Measurements from ENCODE around the gene CDPF1. TPM values are rescaled to one million over a fixed set of nuclear protein-coding genes. Genes with fewer than 3 reads are reported as not detected.

The CDPF1 gene
- total and polyA plus RNA-seq, 2 donors (not counting 3 experiments of a cell fraction or from before 2014, with no cell fraction given), result 9.7 to 9.9 TPM

- no peaks in the 10 kb centered on the region for H3K9me1 ChIP-seq (replicated peaks; ENCODE audit: control insufficient read depth, extremely low read depth, insufficient read depth, low read length)
- ChIA-PET POLR2A (no interaction called here), CTCF (no interaction called here)
- H2AFZ ChIP-seq (ENCODE audit: low read depth, low read length), result no peak overlapping the region
- H3K4me1 ChIP-seq (ENCODE audit: control insufficient read depth, extremely low read depth, insufficient read depth, low read length), result no peaks in the 10 kb centered on the region
- DNase-seq (ENCODE audit: low read depth, low spot score), result no peak
- FAIRE-seq, result no peak
- intact Hi-C loops (cut with micrococcal nuclease), result no loop called here
- no peaks in the 10 kb centered on the region for H3K9me3 ChIP-seq (replicated peaks; ENCODE audit: control insufficient read depth, insufficient read depth, low read length)
- no peaks in the 10 kb centered on the region for H3K79me2 ChIP-seq (ENCODE audit: control insufficient read depth, insufficient read depth, low read length)
- no peak overlapping the region for H3K4me3 ChIP-seq (replicated peaks in 1 of 3; ENCODE audit: insufficient read depth in 1 of 3, low read depth in 1 of 3, low read length in 3 of 3)
- H3K27me3 ChIP-seq (ENCODE audit: control insufficient read depth in 2 of 2, insufficient read depth in 2 of 2, low read length in 2 of 2), result no peaks in the 10 kb centered on the region
- no TSS peak for BruUV-seq (replicated peaks)
- H4K20me1 ChIP-seq (replicated peaks; ENCODE audit: control insufficient read depth, extremely low read depth, insufficient read depth, low read length), result no peaks in the 10 kb centered on the region
- H3K4me2 ChIP-seq (ENCODE audit: insufficient read depth, low read length), result no peak overlapping the region
- H3K9ac ChIP-seq (replicated peaks; ENCODE audit: extremely low read depth, insufficient read depth, low read length), result no peak overlapping the region
- no peak overlapping the region for H3K27ac ChIP-seq (ENCODE audit: insufficient read depth, low read depth, low read length)
- TF ChIP-seq MAX (IDR thresholded peaks at IDR 0.05; ENCODE audit: insufficient read depth, insufficient read length) (no peak), POLR2A (IDR thresholded peaks at IDR 0.05; ENCODE audit: low read depth, low read length) (no peak), EZH2 (IDR thresholded peaks at IDR 0.05; ENCODE audit: borderline replicate concordance, low read depth, low read length, severe bottlenecking) (no peak), MYC (IDR thresholded peaks at IDR 0.05; ENCODE audit: low read depth, low read length) (no peak), CTCF (IDR thresholded peaks at IDR 0.05; ENCODE audit: extremely low read depth in 1 of 2, insufficient read depth in 1 of 2, low read depth in 1 of 2, low read length in 2 of 2) (no peak), GATA2 (IDR thresholded peaks at IDR 0.05; ENCODE audit: insufficient read depth, insufficient read length, low read depth, low read length) (no peak)
- dilution Hi-C loops (cut with MboI; ENCODE audit: extremely low pct_ligation_motif_present, low sequenced_read_pairs), result no loop called here
- peaks cover 14 to 42% of the 10 kb centered on the region in 2 experiments for H3K36me3 ChIP-seq (ENCODE audit: control insufficient read depth in 2 of 2, extremely low read depth in 1 of 2, insufficient read depth in 2 of 2, low read length in 2 of 2)
Measured at GRCh38 chr22:46278656-46279645, 28.9 kb upstream of the CDPF1 start.

Data from endothelial cell of umbilical vein (primary cell).